Measurements from ENCODE around the gene TEAD1.

The TEAD1 gene

DNA sequence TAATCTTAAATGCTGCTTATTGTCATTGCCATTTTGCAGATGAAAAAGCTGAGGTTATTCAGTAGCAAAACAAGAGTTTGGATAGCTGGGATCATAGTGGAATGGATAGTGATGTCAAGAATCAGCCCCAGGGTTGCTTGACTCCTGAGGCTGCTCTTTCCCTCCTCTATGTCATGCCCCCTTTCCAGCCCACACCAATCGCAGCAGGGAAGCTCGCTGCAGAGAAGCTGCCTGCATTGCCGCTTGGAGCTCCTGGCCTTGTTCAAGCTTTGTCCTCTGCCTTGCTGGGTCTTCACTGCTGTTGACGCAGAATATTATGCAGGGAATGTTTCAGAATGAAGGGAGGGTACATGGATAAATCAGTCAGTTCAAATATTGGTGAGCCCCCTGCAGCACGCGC is 206.1 kb downstream of the TEAD1 start:
- Histone ChIP-seq H3K27ac (replicated peaks) (no peak overlapping the region), H3K27me3 (ENCODE audit: insufficient read depth, poor library complexity, severe bottlenecking) (peaks cover 2% of the 10 kb centered on the region), H3K4me3 (replicated peaks; ENCODE audit: insufficient read depth, low read length) (no peak overlapping the region)
- DNase-seq (ENCODE audit: low read depth in 1 of 2, low spot score in 1 of 2), result no peak
- TF ChIP-seq, protein P1, sequence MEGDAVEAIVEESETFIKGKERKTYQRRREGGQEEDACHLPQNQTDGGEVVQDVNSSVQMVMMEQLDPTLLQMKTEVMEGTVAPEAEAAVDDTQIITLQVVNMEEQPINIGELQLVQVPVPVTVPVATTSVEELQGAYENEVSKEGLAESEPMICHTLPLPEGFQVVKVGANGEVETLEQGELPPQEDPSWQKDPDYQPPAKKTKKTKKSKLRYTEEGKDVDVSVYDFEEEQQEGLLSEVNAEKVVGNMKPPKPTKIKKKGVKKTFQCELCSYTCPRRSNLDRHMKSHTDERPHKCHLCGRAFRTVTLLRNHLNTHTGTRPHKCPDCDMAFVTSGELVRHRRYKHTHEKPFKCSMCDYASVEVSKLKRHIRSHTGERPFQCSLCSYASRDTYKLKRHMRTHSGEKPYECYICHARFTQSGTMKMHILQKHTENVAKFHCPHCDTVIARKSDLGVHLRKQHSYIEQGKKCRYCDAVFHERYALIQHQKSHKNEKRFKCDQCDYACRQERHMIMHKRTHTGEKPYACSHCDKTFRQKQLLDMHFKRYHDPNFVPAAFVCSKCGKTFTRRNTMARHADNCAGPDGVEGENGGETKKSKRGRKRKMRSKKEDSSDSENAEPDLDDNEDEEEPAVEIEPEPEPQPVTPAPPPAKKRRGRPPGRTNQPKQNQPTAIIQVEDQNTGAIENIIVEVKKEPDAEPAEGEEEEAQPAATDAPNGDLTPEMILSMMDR (IDR thresholded peaks at IDR 0.05; ENCODE audit: insufficient read depth, low read length), result no peak
- TF ChIP-seq GABPA (IDR thresholded peaks at IDR 0.05; ENCODE audit: low read depth) (no peak), SPI1 (IDR thresholded peaks at IDR 0.05; ENCODE audit: borderline replicate concordance, low read depth) (no peak), POLR2AphosphoS5 (IDR thresholded peaks at IDR 0.05; ENCODE audit: low read depth) (no peak)
- TF ChIP-seq, protein P2, sequence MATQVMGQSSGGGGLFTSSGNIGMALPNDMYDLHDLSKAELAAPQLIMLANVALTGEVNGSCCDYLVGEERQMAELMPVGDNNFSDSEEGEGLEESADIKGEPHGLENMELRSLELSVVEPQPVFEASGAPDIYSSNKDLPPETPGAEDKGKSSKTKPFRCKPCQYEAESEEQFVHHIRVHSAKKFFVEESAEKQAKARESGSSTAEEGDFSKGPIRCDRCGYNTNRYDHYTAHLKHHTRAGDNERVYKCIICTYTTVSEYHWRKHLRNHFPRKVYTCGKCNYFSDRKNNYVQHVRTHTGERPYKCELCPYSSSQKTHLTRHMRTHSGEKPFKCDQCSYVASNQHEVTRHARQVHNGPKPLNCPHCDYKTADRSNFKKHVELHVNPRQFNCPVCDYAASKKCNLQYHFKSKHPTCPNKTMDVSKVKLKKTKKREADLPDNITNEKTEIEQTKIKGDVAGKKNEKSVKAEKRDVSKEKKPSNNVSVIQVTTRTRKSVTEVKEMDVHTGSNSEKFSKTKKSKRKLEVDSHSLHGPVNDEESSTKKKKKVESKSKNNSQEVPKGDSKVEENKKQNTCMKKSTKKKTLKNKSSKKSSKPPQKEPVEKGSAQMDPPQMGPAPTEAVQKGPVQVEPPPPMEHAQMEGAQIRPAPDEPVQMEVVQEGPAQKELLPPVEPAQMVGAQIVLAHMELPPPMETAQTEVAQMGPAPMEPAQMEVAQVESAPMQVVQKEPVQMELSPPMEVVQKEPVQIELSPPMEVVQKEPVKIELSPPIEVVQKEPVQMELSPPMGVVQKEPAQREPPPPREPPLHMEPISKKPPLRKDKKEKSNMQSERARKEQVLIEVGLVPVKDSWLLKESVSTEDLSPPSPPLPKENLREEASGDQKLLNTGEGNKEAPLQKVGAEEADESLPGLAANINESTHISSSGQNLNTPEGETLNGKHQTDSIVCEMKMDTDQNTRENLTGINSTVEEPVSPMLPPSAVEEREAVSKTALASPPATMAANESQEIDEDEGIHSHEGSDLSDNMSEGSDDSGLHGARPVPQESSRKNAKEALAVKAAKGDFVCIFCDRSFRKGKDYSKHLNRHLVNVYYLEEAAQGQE (IDR thresholded peaks at IDR 0.05; ENCODE audit: insufficient replicate concordance, low read depth), result no peak

DNA sequence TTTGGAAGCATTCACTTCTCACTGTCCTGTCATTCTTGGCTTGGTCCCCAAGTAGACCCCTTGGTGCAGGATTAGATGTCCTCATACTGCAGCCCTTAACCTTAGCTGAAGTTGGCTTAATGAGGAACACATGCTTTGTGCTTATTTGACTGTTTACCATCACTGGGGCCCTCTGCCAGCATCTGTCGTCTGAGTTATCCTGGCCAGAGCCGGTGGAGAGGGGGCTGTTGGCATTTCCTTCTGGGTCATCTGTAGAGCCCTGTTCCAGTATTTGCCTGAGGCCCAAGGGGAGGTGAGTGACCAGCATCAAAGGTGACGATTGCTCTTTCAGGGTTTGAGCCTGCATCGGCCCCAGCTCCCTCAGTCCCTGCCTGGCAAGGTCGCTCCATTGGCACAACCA is 208.4 kb downstream of the TEAD1 start:
- H3K4me3 ChIP-seq (replicated peaks; ENCODE audit: insufficient read depth, low read length), result no peak overlapping the region
- H3K27ac ChIP-seq (replicated peaks), result no peak overlapping the region
- H3K27me3 ChIP-seq (ENCODE audit: insufficient read depth, poor library complexity, severe bottlenecking), result peaks cover 2% of the 10 kb centered on the region
- DNase-seq (ENCODE audit: low read depth in 1 of 2, low spot score in 1 of 2), result no peak
- TF ChIP-seq, protein P1 (IDR thresholded peaks at IDR 0.05; ENCODE audit: insufficient read depth, low read length), result no peak
- TF ChIP-seq POLR2AphosphoS5 (IDR thresholded peaks at IDR 0.05; ENCODE audit: low read depth) (no peak), SPI1 (IDR thresholded peaks at IDR 0.05; ENCODE audit: borderline replicate concordance, low read depth) (no peak), GABPA (IDR thresholded peaks at IDR 0.05; ENCODE audit: low read depth) (no peak)
- TF ChIP-seq, protein P2 (IDR thresholded peaks at IDR 0.05; ENCODE audit: insufficient replicate concordance, low read depth), result no peak

DNA sequence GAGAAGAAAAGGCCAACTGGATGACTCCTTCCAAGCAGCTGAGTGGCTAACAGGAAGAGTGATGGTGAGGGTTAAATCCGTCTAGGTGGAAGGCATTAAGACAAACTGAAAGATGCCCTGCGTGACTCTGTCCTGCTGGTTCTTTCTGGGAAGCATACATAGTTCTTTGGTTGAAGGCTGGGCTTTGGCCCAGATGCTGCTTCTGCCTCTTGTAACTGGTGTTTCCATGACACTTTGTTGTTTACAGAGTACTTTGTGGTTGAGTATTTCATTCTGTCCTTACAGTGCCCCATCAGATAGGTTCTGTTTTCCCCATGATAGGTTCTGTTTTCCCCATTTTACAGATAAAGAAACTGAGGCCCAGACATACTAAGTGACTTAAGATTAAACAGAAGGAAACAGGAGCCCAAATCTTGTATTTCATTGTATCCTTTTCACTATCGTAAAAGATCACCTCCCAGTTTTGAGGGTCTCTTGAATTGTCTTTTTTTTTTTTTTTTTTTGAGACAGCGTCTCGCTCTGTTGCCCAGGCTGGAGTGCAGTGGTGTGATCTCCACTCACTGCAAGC is 210.6 kb downstream of the TEAD1 start:
- no peak overlapping the region for H3K4me3 ChIP-seq (replicated peaks; ENCODE audit: insufficient read depth, low read length)
- TF ChIP-seq, protein P2 (IDR thresholded peaks at IDR 0.05; ENCODE audit: insufficient replicate concordance, low read depth), result no peak
- TF ChIP-seq SPI1 (IDR thresholded peaks at IDR 0.05; ENCODE audit: borderline replicate concordance, low read depth) (no peak), GABPA (IDR thresholded peaks at IDR 0.05; ENCODE audit: low read depth) (no peak), POLR2AphosphoS5 (IDR thresholded peaks at IDR 0.05; ENCODE audit: low read depth) (no peak)
- TF ChIP-seq, protein P1 (IDR thresholded peaks at IDR 0.05; ENCODE audit: insufficient read depth, low read length), result no peak
- H3K27ac ChIP-seq (replicated peaks), result no peak overlapping the region
- H3K27me3 ChIP-seq (ENCODE audit: insufficient read depth, poor library complexity, severe bottlenecking), result peaks cover 2% of the 10 kb centered on the region
- DNase-seq (ENCODE audit: low read depth in 1 of 2, low spot score in 1 of 2), result no peak
